Measurements from ENCODE around the gene TAS2R43.
"Not testable (repeated sequence)": the region's sequence is repeated elsewhere in the genome, so short reads cannot be mapped to it uniquely, and the experiment has no call there.

The TAS2R43 gene

DNA sequence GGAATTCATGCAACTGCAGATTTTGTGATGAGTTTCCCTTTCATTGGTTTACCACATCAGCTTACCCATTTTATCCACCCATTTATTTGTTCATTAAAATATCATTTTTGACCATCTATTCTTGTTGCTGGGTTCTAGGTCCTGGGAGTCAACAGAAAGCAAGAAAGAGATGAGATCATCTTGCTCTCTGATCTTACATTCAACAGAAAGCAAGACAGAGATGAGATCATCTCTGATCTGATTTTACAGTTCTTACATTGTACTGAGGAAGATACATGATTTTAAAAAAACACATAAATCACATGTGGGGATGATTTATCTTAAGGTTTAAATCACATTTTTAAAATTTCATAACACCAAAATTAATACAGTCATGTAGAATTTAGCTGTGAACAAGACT is 32.3 kb downstream of the TAS2R43 start:
- DNase-seq (ENCODE audit: low read depth) = no peak

DNA sequence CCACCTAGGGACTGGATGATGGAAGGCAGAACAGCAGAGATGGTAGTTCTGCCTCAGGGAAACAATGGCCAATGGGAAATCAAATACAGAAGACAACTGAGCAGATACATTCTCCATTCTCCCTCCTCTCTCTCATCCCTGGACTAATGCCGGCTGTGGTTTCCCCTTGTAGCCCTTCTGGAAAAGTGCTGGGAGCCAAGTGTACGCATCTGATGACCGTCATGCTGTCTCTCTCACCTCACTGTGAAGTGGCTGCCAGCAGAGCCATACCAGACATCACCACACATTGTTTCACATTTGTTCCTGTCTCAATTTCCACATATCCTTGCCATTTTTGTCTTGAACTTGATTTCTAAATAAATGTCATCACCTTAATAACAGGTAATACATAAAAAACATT is 33.1 kb downstream of the TAS2R43 start:
- no peak for DNase-seq (ENCODE audit: low read depth)

DNA sequence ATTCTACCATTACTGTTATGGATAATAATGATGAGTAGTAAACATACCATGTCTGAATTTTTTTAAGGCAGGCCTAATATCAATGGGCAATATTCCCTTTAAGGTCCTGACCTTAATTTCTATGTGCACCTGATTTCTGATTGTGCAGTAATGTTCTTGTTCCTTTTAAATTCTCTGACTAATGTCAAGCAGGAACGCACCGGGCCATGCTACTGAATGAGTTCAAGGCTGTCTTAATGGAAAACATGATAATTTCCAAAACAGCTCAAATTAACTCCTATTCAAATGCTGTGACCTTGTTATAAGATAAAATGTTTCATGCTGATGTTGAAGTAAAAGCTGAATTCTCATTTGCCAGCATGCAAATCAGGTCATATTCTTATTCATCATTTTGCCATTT is 36.8 kb downstream of the TAS2R43 start:
- no peak for DNase-seq (ENCODE audit: low read depth)

DNA sequence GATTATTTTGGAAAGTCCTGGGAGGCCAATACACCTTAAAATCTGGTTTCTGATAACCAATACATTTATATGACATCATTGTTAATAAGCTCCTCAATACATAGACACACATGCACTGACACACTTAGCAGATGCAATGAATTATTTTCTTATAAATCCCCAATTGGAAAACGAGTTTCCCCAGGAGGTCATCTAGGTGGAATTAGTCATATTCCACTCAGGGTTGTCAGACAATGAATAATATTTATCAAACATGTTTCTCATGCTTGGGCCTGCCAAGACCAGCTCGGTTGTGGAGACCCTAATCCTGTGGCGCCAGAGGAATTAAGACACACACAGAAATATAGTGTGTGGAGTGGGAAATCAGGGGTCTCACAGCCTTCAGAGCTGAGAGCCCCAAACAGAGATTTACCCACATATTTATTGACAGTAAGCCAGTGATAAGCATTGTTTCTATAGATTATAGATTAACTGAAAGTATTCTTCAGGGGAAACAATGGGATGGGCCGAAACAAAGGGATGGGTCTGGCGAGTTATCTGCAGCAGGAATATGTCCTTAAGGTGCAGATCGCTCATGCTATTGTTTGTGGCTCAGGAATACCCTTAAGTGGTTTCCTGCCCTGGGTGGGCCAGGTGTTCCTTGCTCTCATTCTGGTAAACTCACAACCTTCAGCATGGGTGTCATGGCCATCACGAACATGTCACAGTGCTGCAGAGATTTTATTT is 42.1 kb downstream of the TAS2R43 start:
- not testable (repeated sequence) for DNase-seq (ENCODE audit: low read depth)

DNA sequence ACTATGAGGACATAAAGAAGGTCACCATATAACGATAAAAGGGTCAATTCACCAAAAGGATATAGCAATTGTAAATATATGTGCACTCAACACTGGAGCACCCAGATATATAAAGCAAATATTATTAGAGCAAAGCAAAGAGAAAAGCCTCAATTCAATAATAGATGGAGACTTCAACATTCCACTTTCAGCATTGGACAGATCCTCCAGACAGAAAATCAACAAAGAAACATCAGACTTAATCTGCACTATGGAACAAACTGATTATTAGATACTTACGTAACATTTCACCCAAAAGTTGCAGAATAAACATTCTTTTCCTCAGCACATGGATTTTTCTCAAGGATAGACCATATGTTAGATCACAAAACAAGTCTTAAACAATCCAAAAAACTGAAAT is 50.7 kb downstream of the TAS2R43 start:
- DNase-seq (ENCODE audit: low read depth) = not testable (repeated sequence)
